ENCODE results near the gene ABCC4.

ABCC4 gene

DNA sequence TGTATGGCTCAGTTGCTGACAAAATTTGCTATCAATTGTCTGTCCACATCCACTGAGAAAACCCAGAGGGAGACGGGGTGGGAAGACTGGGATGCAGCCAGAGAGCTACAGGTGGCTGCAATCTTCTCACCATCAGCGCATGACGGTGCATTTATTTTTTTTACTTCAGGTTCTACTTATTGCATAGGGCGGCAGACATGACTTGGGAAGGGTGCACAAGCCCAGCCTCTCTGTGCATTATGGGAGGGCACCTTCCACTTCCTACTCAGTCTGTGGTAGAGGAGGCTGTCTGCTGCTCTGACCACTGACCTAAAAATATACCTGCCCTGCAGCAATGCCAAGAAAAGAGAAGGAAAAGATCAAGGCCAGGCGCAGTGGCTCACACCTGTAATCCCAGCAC lies 73.1 kb downstream of the ABCC4 start:
- no peak for DNase-seq (ENCODE audit: low read depth in 1 of 2, low spot score in 1 of 2)
- no peak for TF ChIP-seq JUND (IDR thresholded peaks at IDR 0.05; ENCODE audit: low read depth)
- in situ Hi-C loops (cut with HindIII; ENCODE audit: low pct_unique_long_range_greater_than_20kb, low sequenced_read_pairs): no loop called here

- TF ChIP-seq JUND (IDR thresholded peaks at IDR 0.05; ENCODE audit: low read depth): no peak
- DNase-seq (ENCODE audit: low read depth in 1 of 2, low spot score in 1 of 2): no peak
- in situ Hi-C loops (cut with HindIII; ENCODE audit: low pct_unique_long_range_greater_than_20kb, low sequenced_read_pairs): no loop called here
Observed at GRCh38 chr13:95226932-95227695, 74.1 kb downstream of the ABCC4 start.

- TF ChIP-seq JUND (IDR thresholded peaks at IDR 0.05; ENCODE audit: low read depth): no peak
- in situ Hi-C loops (cut with HindIII; ENCODE audit: low pct_unique_long_range_greater_than_20kb, low sequenced_read_pairs): no loop called here
- no peak for DNase-seq (ENCODE audit: low read depth in 1 of 2, low spot score in 1 of 2)
Observed at GRCh38 chr13:95226476-95226875, 74.8 kb downstream of the ABCC4 start.

DNA sequence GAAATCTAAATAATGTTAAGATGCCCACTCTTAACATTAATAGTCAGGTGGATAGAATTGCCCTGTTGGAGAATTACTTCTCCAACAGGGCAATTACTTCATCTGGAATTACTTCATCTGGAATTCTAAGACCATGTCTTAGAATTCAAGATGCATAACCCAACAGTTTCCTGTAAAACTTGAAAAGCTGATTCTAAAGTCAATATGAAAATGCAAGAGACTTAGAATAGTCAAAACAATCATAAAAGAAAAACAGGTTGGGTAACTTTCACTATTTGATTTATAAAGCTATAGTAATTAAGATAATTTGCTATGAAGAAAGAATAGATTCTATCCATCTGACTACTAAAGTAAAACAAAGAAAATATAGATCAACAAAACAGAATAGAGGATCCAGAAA lies 75.2 kb downstream of the ABCC4 start:
- in situ Hi-C loops (cut with HindIII; ENCODE audit: low pct_unique_long_range_greater_than_20kb, low sequenced_read_pairs): no loop called here
- DNase-seq (ENCODE audit: low read depth in 1 of 2, low spot score in 1 of 2): peak in 1 of 2 experiments; percentile 54
- TF ChIP-seq JUND (IDR thresholded peaks at IDR 0.05; ENCODE audit: low read depth): no peak

DNA sequence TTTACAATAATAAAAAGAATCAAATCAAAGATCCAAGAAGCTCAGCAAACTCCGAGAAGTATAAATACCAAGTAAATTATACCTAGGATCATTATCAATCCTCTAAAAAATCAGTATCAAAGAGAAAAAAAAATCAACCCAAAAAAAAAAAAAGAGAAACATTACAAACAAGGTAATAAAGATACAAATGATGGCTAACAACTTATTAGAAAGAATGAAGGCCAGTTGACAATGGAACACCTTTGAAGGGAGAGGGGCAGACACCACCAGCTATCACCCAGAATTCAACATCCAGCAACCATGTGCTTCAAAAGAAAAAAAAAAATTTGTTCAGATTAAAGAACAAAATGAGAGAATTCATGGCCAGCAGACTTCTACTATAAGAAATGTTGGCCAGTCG lies 77.2 kb downstream of the ABCC4 start:
- no peak for TF ChIP-seq JUND (IDR thresholded peaks at IDR 0.05; ENCODE audit: low read depth)
- in situ Hi-C loops (cut with HindIII; ENCODE audit: low pct_unique_long_range_greater_than_20kb, low sequenced_read_pairs): no loop called here
- DNase-seq (ENCODE audit: low read depth in 1 of 2, low spot score in 1 of 2): no peak

DNA sequence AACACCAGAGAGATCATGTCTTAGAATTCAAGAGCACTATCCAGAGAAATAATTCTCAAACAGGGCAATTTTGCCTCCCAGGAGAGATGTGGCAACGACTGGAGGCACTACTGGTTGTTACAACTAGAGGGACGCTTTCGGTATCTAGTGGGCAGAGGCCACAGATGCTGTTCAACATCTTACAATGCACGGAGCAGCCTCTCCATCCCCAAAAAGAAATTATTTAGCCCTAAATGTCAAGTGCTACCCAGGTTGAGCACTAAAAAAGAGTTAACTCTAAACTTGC lies 78.6 kb downstream of the ABCC4 start:
- in situ Hi-C loops (cut with HindIII; ENCODE audit: low pct_unique_long_range_greater_than_20kb, low sequenced_read_pairs): no loop called here
- no peak for DNase-seq (ENCODE audit: low read depth in 1 of 2, low spot score in 1 of 2)
- no peak for TF ChIP-seq JUND (IDR thresholded peaks at IDR 0.05; ENCODE audit: low read depth)

DNA sequence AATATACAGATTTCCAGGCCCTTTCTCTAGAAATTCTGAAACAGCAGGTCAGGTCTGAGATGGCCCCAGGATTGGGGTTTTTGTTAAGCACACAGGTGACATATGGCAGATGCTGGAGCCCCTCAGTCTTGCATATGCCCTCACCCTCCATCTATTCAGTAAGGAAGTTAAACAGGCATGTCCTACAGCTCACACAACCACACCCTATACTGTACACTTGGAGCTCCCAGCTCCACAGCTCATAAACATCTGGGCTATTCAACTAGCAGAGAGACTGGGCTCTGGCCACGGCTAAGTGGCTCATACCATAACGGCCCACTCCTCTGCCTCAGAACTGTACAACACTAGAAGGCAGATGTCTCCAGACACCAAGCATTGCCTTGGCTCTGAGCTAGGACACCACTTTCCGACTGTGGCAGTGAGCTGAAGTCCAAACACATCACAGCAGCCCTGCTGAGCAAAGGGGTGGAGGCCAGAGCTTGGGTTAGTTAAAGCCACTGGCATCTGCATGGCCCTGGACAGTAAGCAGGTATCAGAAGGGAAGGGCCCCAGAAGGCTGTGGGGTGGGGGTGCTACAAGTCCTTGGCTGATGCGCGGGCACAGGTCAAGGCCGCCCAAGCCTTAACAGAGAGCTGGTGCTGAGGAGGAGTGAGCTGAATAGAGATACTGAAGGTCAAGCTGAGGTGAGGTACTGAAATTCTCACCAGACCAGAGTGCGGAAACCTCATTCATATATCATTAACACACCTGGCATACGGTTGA lies 79.1 kb downstream of the ABCC4 start:
- in situ Hi-C loops (cut with HindIII; ENCODE audit: low pct_unique_long_range_greater_than_20kb, low sequenced_read_pairs): no loop called here
- DNase-seq (ENCODE audit: low read depth in 1 of 2, low spot score in 1 of 2): no peak
- TF ChIP-seq JUND (IDR thresholded peaks at IDR 0.05; ENCODE audit: low read depth): no peak

DNA sequence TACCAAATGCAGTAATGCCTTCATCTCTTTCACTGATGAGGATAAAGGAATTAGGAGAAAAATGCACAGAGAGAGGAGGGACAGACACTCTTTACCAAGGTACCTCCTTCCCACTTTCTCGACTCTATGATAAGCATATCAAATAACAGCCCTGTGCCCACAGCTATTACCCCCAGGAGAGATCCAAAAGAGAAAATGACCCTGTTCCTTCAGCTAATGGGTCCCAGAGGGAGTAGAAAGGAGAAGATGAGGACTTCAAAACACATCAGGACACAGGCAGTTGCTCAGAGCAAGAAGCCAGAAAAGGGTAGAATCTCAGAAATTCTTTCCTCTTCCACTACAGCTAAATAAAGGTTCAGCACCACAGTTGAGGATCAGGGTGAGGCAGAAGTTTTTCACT lies 80.6 kb downstream of the ABCC4 start:
- DNase-seq (ENCODE audit: low read depth in 1 of 2, low spot score in 1 of 2): no peak
- in situ Hi-C loops (cut with HindIII; ENCODE audit: low pct_unique_long_range_greater_than_20kb, low sequenced_read_pairs): no loop called here
- TF ChIP-seq JUND (IDR thresholded peaks at IDR 0.05; ENCODE audit: low read depth): no peak

DNA sequence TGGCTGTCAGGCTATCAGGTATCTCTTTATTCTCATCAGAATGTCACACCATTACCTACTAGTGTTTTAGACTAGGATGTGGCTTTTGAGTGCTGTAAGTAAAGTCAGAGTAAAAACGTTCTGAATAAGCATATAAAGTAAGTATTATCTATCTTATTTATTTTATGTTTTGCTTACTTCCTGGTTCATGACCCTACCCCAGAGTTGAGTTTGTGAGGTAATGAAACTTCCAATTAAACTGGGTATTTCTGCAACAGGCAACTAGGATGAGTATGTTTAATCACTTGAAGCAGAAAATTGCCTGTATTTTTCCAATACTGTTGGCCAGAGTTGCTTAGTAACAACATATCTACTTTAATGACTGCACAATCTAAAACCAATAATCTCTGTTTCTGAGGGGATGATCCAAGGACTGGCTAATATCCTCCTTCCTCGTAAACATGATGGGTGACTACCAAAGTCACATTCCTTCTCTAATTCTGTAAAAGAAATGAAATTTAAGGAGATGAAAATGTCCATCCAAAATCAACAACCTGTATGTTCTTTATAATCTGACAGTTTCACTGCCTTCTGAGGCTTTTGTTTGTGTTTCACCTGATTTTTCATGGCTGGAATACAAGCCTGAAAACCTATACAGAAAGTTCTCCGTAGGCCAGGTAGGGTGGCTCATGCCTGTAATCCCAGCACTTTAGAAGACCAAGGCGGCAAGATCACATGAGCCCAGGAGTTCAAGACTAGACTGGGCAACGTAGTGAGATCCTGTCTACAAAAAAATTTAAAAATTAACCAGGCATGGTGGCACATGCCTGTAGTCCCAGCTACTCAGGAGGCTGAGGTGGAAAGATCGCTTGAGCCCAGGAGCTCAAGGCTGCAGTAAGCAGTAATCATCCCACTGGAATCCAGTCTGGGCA lies 83.1 kb downstream of the ABCC4 start:
- no peak for TF ChIP-seq JUND (IDR thresholded peaks at IDR 0.05; ENCODE audit: low read depth)
- in situ Hi-C loops (cut with HindIII; ENCODE audit: low pct_unique_long_range_greater_than_20kb, low sequenced_read_pairs): no loop called here
- no peak for DNase-seq (ENCODE audit: low read depth in 1 of 2, low spot score in 1 of 2)

DNA sequence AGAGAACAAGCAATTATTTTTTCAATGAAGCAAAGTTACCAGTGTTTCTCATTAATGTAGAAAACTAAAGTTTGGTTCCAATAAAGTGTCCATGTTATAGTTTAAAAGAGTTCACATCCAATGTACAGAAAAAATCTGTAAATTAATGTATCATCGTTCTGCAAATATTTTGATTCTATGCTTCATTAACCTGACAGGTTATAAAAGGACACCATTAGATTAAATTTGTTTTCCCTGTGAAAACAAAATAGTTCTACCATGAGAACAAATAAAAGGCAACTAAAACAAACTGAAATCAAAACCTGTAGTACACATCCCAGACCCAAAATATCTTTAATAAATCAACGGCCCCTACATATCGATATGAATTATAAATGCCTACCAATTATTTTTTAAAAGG lies 85.1 kb downstream of the ABCC4 start:
- no peak for TF ChIP-seq JUND (IDR thresholded peaks at IDR 0.05; ENCODE audit: low read depth)
- no peak for DNase-seq (ENCODE audit: low read depth in 1 of 2, low spot score in 1 of 2)
- in situ Hi-C loops (cut with HindIII; ENCODE audit: low pct_unique_long_range_greater_than_20kb, low sequenced_read_pairs): no loop called here

DNA sequence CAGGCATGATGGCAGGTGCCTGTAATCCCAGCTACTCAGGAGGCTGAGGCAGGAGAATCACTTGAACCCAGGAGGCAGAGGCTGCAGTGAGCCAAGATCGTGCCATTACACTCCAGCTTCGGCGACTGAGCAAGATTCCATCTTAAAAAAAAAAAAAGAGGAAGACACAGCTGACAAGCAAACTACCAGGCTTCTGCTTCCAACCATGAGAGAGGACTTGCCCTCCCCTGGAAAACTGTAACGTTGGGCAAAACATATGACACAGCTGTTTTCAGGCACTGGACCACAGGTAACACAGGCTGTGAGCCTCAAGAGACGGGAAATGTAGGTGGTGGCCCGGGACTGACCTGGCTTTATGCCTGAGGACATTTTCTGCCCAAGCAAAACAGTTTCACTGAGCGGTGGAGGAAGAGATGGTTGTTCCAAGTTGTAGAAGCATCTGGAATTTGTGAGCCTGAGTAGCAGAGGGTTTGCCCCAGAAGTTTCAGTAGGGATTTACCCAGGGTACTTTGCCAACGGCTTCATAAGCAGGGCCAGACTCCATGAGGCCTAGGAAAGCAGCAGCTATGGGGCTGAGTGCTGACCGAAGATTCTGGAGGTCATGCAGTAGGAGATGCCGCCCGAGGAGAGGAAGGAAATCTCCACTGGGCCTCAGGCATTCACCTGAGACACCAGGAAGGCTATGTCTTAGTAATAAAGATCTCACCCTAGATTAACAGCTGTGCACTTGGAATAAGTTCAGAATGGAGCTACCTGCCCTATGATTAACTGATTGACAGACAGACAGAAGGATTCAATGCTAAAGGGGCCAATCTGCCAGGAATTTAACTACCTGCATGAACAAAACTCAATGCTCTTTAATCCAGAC lies 88.0 kb downstream of the ABCC4 start:
- DNase-seq (ENCODE audit: low read depth in 1 of 2, low spot score in 1 of 2): peak in 1 of 2 experiments; percentile 22
- in situ Hi-C loops (cut with HindIII; ENCODE audit: low pct_unique_long_range_greater_than_20kb, low sequenced_read_pairs): no loop called here
- TF ChIP-seq JUND (IDR thresholded peaks at IDR 0.05; ENCODE audit: low read depth): no peak

GRCh38 chr13:95209109-95209508 lies 92.1 kb downstream of the ABCC4 start:
- in situ Hi-C loops (cut with HindIII; ENCODE audit: low pct_unique_long_range_greater_than_20kb, low sequenced_read_pairs): no loop called here
- no peak for DNase-seq (ENCODE audit: low read depth in 1 of 2, low spot score in 1 of 2)
- TF ChIP-seq JUND (IDR thresholded peaks at IDR 0.05; ENCODE audit: low read depth): no peak

Data from T47D (cell line).